GM19372 (cell line): ENCODE measurements around the gene CDK14.

Experiments used
- ATAC-seq: cut with Tn5 transposase; IDR thresholded peaks from one replicate; pipeline ENCODE4 v1.9.1; 2021; ENCODE audit warnings: mild to moderate bottlenecking, low read depth, moderate library complexity; ENCODE audit not compliant: unreplicated experiment

The CDK14 gene

GRCh38 chr7:90595801-90596670, at the start of gene CDK14:
Gene CDK14 (plus strand): TSS chr7:90596321. CDS start chr7:90596628, 307 bp downstream.
- peak; percentile 56 for ATAC-seq

GRCh38 chr7:90551036-90551435, 45.1 kb upstream of the CDK14 start:
- no peak for ATAC-seq

- no peak for ATAC-seq
Measured at GRCh38 chr7:90552521-90552920, 43.6 kb upstream of the CDK14 start.

GRCh38 chr7:90560730-90561129, 35.4 kb upstream of the CDK14 start:
- ATAC-seq, result no peak

GRCh38 chr7:90563286-90563685, 32.8 kb upstream of the CDK14 start:
- ATAC-seq, result no peak

- ATAC-seq, result no peak
Measured at GRCh38 chr7:90564455-90564854, 31.7 kb upstream of the CDK14 start.

- ATAC-seq, result no peak
Measured at GRCh38 chr7:90568213-90568612, 27.9 kb upstream of the CDK14 start.

GRCh38 chr7:90569368-90569767, 26.8 kb upstream of the CDK14 start:
- no peak for ATAC-seq

- ATAC-seq, result no peak
Measured at GRCh38 chr7:90570373-90570959, 25.7 kb upstream of the CDK14 start.

- no peak for ATAC-seq
Measured at GRCh38 chr7:90574146-90574819, 21.8 kb upstream of the CDK14 start.

GRCh38 chr7:90574820-90575187, 21.3 kb upstream of the CDK14 start:
- no peak for ATAC-seq

GRCh38 chr7:90579181-90579688, 16.9 kb upstream of the CDK14 start:
- ATAC-seq, result no peak

GRCh38 chr7:90580051-90580450, 16.1 kb upstream of the CDK14 start:
- ATAC-seq, result no peak

GRCh38 chr7:90582164-90582563, 14.0 kb upstream of the CDK14 start:
- ATAC-seq, result no peak

GRCh38 chr7:90584378-90584777, 11.7 kb upstream of the CDK14 start:
- no peak for ATAC-seq

- no peak for ATAC-seq
Measured at GRCh38 chr7:90586091-90586490, 10.0 kb upstream of the CDK14 start.

GRCh38 chr7:90587766-90588165, 8.4 kb upstream of the CDK14 start:
- no peak for ATAC-seq

GRCh38 chr7:90592033-90592432, 4.1 kb upstream of the CDK14 start:
- ATAC-seq, result no peak

- ATAC-seq, result no peak
Measured at GRCh38 chr7:90593205-90593604, 2.9 kb upstream of the CDK14 start.

GRCh38 chr7:90594751-90595317, 1.3 kb upstream of the CDK14 start:
- no peak for ATAC-seq

- peak; percentile 5 for ATAC-seq
Measured at GRCh38 chr7:90595342-90595800, 750 bp upstream of the CDK14 start.
